SIG-M5 treated with dmso at 0.1 percent for 504 hours (cell line): ENCODE results near the gene OTP.
A peak's percentile ranks its signal among the peaks of the same experiment; 100 is the strongest.
"Not testable (repeated sequence)": the region's sequence is repeated elsewhere in the genome, so short reads cannot be mapped to it uniquely, and the experiment has no call there.

Experiments used
- DNase-seq: peaks from one replicate; lab custom pipeline; 2025; ENCODE audit not compliant: unreplicated experiment; lab: John Stamatoyannopoulos, UW

Gene OTP

GRCh38 chr5:77616920-77617319 lies 21.6 kb downstream of the OTP start:
- no peak for DNase-seq

GRCh38 chr5:77608927-77609326 lies 29.6 kb downstream of the OTP start:
- DNase-seq, result not testable (repeated sequence)

GRCh38 chr5:77607324-77607723 lies 31.2 kb downstream of the OTP start:
- no peak for DNase-seq

GRCh38 chr5:77606279-77606678 lies 32.2 kb downstream of the OTP start:
- DNase-seq, result no peak

- no peak for DNase-seq
Measured at GRCh38 chr5:77599679-77600078, 38.8 kb downstream of the OTP start.

GRCh38 chr5:77590347-77590746 lies 48.2 kb downstream of the OTP start:
- peak; percentile 73 for DNase-seq

GRCh38 chr5:77588175-77588574 lies 50.3 kb downstream of the OTP start:
- no peak for DNase-seq

GRCh38 chr5:77586101-77586500 lies 52.4 kb downstream of the OTP start:
- DNase-seq, result no peak

- not testable (repeated sequence) for DNase-seq
Measured at GRCh38 chr5:77582143-77582542, 56.4 kb downstream of the OTP start.
